Measurements from ENCODE around the gene ANKDD1B.

DNA sequence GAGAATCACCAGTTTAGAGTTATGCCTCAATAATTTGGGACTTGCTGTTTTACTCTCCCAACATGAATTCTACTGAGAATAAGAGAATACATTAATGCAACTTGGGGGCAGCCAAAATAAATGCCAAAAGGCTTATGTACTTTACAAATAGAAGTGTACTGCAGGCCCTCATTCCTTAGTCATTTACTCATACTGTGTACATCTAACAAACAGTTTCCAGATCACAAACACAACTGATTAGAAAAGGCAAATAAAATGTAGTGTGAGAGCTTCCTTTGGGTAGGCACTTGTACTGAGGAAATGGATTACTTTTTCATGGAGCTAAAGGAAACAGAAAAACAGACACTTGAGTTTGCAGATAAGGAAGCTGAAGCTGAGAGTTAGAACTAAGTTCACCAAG lies 12.6 kb downstream of the ANKDD1B start:
- TF ChIP-seq CTCF (IDR thresholded peaks at IDR 0.05) (no peak), POLR2A (IDR thresholded peaks at IDR 0.05) (no peak)
